HG03095 (cell line): ENCODE results near the gene THEM4.
"Not testable (repeated sequence)": the region's sequence is repeated elsewhere in the genome, so short reads cannot be mapped to it uniquely, and the experiment has no call there.

ENCODE experiments used
- ATAC-seq: cut with Tn5 transposase; IDR thresholded peaks from one replicate; pipeline ENCODE4 v1.9.1; 2021; ENCODE audit warnings: moderate library complexity; ENCODE audit not compliant: unreplicated experiment

Gene THEM4

DNA sequence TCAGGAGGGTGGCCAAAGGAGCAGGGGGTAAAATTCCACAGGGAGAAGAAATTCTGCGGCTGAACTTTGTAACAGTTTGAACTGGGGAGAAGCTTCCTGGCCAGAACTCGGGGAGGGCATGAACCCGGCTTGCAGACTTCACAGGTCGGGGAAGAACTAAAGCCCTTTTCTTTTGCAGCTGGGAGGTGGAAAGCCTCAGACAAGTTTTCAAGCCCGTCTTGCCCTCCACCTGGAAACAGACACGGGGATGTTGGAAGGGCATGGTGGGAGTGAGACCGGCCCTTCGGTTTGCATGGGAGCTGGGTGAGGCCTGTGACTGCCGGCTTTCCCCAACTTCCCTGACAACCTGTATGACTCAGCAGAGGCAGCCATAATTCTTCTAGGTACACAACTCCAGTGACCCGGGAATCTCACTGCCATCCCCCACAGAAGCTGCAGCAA lies 11.3 kb downstream of the THEM4 start:
- no peak for ATAC-seq

DNA sequence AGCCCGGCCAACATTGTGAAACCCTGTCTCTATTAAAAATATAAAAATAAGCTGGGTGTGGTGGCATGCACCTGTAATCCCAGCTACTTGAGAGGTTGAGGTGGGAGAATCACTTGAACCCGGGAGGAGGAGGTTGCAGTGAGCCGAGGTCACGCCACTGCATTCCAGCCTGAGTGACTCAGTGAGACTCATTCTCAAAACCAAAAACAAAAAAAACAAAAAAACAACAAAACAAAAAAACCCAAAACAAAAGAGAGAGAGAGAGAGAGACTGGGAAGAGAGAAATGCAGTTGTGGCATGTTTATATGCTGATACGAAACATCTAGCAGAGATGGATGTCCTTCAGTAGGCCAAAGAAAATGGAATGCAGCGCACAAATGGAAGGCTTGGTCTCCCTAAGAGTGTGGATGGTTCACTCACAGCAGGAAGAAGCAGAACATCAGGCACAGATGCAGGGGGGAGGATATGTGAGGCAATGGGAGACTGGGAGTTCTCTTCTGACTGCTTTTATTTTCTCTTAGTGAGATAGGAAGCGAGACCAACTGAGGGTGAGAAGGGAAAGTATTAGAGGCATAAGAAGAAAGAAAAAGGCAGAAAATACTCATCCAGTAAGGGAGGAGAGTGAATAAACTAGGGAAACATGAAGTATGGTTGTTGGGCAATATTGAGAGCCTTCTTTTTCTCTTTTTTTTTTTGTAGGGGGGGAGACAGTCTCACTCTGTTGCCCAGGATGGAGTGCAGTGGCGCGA lies 16.0 kb downstream of the THEM4 start:
- ATAC-seq = no peak

GRCh38 chr1:151892190-151892589 lies 17.1 kb downstream of the THEM4 start:
- ATAC-seq = no peak

GRCh38 chr1:151891512-151891911 lies 17.8 kb downstream of the THEM4 start:
- ATAC-seq = no peak

- no peak for ATAC-seq
Observed at GRCh38 chr1:151888972-151889570, 20.2 kb downstream of the THEM4 start.

DNA sequence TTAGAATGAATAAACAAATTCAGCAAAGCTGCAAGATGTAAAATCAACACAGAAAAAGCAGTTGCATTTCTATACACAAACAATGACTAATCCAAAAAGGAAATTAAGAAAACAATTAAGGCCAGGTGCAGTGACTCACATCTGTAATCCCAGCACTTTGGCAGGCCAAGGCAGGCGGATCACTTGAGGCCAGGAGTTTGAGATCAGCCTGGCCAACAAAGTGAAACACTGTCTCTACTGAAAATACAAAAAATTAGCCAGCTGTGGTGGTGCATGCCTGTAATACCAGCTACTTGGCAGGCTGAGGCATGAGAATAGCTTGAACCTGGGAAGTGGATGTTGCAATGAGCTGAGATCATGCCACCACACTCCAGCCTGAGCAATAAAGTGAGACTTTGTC lies 22.3 kb downstream of the THEM4 start:
- ATAC-seq = no peak

GRCh38 chr1:151885479-151885878 lies 23.8 kb downstream of the THEM4 start:
- no peak for ATAC-seq

DNA sequence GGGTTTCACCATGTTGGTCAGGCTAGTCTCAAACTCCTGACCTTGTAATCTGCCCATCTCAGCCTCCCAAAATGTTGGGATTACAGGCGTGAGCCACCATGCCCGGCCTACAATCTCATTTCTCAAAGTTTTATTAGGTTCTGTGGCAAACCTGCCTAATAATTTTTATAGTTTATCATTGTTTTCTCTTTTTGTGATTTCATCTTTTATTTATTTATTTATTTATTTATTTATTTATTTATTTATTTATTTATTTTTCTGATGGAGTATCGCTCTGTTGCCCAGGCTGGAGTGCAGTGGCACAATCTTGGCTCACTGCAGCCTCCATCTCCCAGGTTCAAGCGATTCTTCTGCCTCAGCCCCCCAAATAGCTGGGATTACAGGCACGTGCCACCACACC lies 24.4 kb downstream of the THEM4 start:
- not testable (repeated sequence) for ATAC-seq

DNA sequence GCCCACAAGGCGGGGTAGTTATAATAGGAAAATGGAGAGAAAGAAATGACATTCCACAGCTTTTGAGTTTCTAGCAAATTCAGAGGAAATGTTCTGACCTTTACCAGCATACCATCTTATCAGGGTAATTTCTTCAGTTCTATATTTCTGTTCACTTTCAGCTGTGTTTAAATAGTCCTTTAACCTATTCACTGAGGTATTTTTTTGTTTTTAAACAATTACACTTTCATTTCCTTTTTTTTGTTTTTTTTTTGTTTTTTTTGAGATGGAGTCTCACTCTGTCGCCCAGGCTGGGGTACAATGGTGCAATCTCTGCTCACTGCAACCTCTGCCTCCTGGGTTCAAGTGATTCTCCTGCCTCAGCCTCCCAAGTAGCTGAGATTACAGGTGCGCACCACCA lies 24.9 kb downstream of the THEM4 start:
- ATAC-seq = not testable (repeated sequence)

- not testable (repeated sequence) for ATAC-seq
Observed at GRCh38 chr1:151883898-151884297, 25.4 kb downstream of the THEM4 start.

DNA sequence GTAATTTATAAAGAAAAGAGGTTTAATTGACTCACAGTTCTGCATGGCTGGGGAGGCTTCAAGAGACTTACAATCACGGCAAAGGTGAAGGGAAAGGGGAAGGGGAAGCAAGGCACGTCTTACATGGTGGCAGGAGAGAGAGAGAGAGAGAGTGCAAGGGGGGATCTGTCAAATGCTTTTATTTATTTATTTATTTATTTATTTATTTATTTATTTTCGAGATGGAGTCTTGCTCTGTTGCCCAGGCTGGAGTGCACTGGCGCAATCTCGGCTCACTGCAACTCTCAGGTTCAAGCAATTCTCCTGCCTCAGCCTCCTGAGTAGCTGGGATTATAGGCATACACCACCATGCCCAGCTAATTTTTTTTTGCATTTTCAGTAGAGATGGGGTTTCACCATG lies 26.4 kb downstream of the THEM4 start:
- not testable (repeated sequence) for ATAC-seq

GRCh38 chr1:151882466-151882865 lies 26.8 kb downstream of the THEM4 start:
- ATAC-seq = no peak

- no peak for ATAC-seq
Observed at GRCh38 chr1:151881479-151881878, 27.8 kb downstream of the THEM4 start.

- ATAC-seq = no peak
Observed at GRCh38 chr1:151875419-151876097, 33.8 kb downstream of the THEM4 start.

- not testable (repeated sequence) for ATAC-seq
Observed at GRCh38 chr1:151872776-151873175, 36.5 kb downstream of the THEM4 start.

DNA sequence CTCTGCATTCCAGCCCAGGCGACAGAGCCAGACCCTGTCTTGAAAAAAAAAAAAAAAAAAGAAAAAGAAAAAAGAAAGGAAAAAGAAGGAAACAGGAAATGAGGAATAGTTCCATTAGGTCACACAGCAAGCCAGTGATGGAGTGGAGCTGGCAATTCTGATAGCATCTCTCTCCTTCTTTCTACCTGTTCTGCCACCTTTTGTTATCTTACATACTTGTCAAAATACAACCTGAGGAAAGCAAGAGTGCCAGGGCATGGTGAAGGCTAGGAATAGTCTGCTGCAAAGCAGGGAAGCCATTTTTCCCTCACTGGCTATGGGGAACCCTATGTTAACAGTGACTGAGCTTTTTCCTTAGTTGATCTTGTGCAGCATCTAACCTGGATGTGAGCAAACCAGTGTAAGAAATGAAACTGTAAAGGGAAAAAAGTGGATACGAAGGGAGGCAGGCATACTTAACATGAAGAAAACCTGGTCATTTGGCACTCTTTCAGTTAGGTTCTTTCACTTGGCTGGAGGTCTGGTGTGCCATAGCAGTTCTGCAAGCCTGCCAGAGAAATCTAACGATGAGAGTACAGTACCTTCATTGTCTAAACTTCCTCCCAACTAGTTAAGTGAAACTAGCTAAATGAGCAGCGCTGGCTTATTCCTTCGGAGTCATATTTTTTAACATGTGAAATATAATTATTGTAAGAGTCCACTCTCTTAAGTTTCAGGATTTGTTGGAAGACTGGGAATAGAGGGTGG lies 37.9 kb downstream of the THEM4 start:
- ATAC-seq = no peak

GRCh38 chr1:151868486-151868885 lies 40.8 kb downstream of the THEM4 start:
- no peak for ATAC-seq

DNA sequence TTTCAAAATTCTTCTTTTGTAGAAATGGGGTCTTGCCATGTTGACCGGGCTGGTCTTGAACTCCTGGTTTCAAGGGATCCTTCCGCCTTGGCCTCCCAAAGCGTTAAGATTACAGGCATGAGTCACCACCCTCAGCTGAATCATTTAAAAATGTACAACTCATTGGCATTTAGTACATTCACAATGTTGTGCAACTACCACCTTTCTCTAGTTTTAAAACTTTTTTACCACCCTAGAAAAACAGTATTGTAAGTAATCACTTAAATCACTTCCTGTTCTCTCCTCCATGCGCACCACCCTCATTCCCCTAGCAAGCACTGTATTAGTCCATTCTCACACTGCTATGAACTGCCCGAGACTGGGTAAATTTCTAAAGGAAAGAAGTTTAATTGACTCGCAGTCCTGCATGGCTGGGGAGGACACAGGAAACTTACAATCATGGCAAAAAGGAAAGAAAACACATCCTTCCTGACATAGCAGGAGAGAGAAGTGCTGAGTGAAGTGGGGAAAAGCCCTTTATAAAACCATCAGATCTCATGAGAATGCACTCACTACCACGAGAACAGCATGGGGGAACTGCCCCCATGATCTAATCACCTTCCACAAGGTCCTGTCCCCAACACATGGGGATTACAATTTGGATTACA lies 41.4 kb downstream of the THEM4 start:
- no peak for ATAC-seq

DNA sequence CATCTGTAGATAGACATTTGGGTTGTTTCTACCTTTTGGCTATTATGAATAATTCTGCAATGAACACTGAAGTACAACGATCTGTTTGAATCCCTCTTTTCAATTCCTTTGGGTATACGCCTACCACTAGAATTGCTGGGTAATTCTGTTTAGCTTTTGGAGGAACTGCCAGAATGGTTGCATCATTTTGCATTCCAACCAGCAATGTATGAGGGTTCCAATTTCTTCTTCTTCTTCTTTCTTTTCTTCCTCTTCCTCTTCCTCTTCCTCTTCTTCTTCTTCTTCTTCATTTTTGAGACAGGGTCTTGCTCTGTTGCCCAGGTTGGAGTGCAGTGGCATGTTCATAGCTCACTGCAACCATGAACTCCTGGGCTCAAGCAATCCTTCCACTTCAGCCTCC lies 42.0 kb downstream of the THEM4 start:
- ATAC-seq = no peak

GRCh38 chr1:151864411-151864810 lies 44.9 kb downstream of the THEM4 start:
- no peak for ATAC-seq

- no peak for ATAC-seq
Observed at GRCh38 chr1:151862604-151863003, 46.7 kb downstream of the THEM4 start.
